IMR-90 (cell line): ENCODE data around the gene AFDN. TPM values are rescaled to one million over a fixed set of nuclear protein-coding genes. Genes with fewer than 3 reads are reported as not detected.

ENCODE experiments used
- ATAC-seq: fragments of 200-7000 bp; cut with Tn5 transposase; 2 replicates; pipeline ENCODE4 v1.9.1; 2020; ENCODE audit warnings: low read depth, mild to moderate bottlenecking, moderate library complexity
- BruUV-seq: library from RNA; stranded (reverse); fragments of 400-500 nt; replicated peaks from 2 replicates; lab custom pipeline; 2021; lab: Mats Ljungman, UMichigan
- CTCF ChIA-PET: fragments of 300-600 bp; formaldehyde crosslinking; extraction: SDS; loops from one replicate; lab custom pipeline; 2021; ENCODE audit warnings: antibody characterized with exemption; lab: Yijun Ruan, JAX
- POLR2A ChIA-PET: fragments of 300-600 bp; sonication (Branson Sonifier 250); formaldehyde crosslinking; loops from one replicate; lab custom pipeline; 2022; ENCODE audit warnings: antibody characterized with exemption; ENCODE audit not compliant: unreplicated experiment; lab: Charles Lee
- DNase-seq: peaks from one replicate; pipeline ENCODE4 v3.0.0; 2013
- H2AFZ ChIP-seq: replicated peaks from 2 replicates; pipeline ENCODE3; 2013; ENCODE audit warnings: low read length, mild to moderate bottlenecking; ENCODE audit not compliant: poor library complexity
- H2AK5ac ChIP-seq: 2 replicates; pipeline ENCODE4 v1.6.1; 2013; ENCODE audit warnings: low read depth, low read length, inconsistent platforms
- H2AK9ac ChIP-seq: replicated peaks from 2 replicates; pipeline ENCODE3; 2013; ENCODE audit warnings: mild to moderate bottlenecking, low read depth, low read length, moderate library complexity; ENCODE audit not compliant: poor library complexity
- H2BK120ac ChIP-seq: 2 replicates; pipeline ENCODE4 v1.6.1; 2013; ENCODE audit warnings: low read depth, low read length, inconsistent platforms
- H2BK15ac ChIP-seq: 3 replicates; pipeline ENCODE4 v1.6.1; 2013; ENCODE audit warnings: low read depth, low read length, inconsistent platforms
- H2BK20ac ChIP-seq: 2 replicates; pipeline ENCODE4 v1.6.1; 2013; ENCODE audit warnings: low read depth, mild to moderate bottlenecking, inconsistent platforms, low read length, moderate library complexity
- H2BK5ac ChIP-seq: 2 replicates; pipeline ENCODE4 v1.6.1; 2013; ENCODE audit warnings: mild to moderate bottlenecking, low read depth, low read length, inconsistent platforms; ENCODE audit not compliant: poor library complexity, severe bottlenecking
- H3K14ac ChIP-seq: replicated peaks from 2 replicates; pipeline ENCODE4 v1.6.1; 2013; ENCODE audit warnings: low read depth, low read length, inconsistent platforms
- H3K18ac ChIP-seq: 2 replicates; pipeline ENCODE4 v1.6.1; 2013; ENCODE audit warnings: low read depth, low read length, control low read depth
- H3K23ac ChIP-seq: 2 replicates; pipeline ENCODE4 v1.6.1; 2013; ENCODE audit warnings: low read depth, low read length, inconsistent platforms
- H3K27ac ChIP-seq: 2 replicates; pipeline ENCODE4 v1.5.1; 2013; ENCODE audit warnings: mild to moderate bottlenecking, control low read depth, low read length; ENCODE audit not compliant: insufficient read depth
- H3K27me3 ChIP-seq: 2 replicates; pipeline ENCODE4 v1.6.1; 2013; ENCODE audit warnings: low read length; ENCODE audit not compliant: control insufficient read depth, insufficient read depth
- H3K36me3 ChIP-seq: 2 replicates; pipeline ENCODE4 v1.6.1; 2013; ENCODE audit warnings: low read length, mixed read lengths; ENCODE audit not compliant: control insufficient read depth, insufficient read depth
- H3K4ac ChIP-seq: 2 replicates; pipeline ENCODE4 v1.6.1; 2013; ENCODE audit warnings: low read depth, low read length, inconsistent platforms
- H3K4me1 ChIP-seq: 2 replicates; pipeline ENCODE4 v1.6.1; 2013; ENCODE audit warnings: low read length, mixed read lengths; ENCODE audit not compliant: control insufficient read depth, insufficient read depth
- H3K4me2 ChIP-seq: 2 replicates; pipeline ENCODE4 v1.6.1; 2013; ENCODE audit warnings: low read depth, mild to moderate bottlenecking, control low read depth, low read length, moderate library complexity
- H3K4me3 ChIP-seq: 2 replicates; pipeline ENCODE4 v1.5.1; 2013; ENCODE audit warnings: low read depth, mild to moderate bottlenecking, control low read depth, low read length, moderate library complexity; ENCODE audit not compliant: insufficient read depth
- H3K56ac ChIP-seq: 2 replicates; pipeline ENCODE4 v1.6.1; 2013; ENCODE audit warnings: low read length, inconsistent platforms; ENCODE audit not compliant: insufficient read depth; ENCODE audit errors: extremely low read depth
- H3K79me1 ChIP-seq, 2 experiments: 2 replicates each; pipeline ENCODE4 v1.6.1; 2013; ENCODE audit warnings: low read length in 2 of 2, inconsistent platforms in 1 of 2, low read depth in 1 of 2
- H3K9ac ChIP-seq: 2 replicates; pipeline ENCODE4 v1.6.1; 2013; ENCODE audit warnings: low read depth, low read length, control low read depth
- H3K9me1 ChIP-seq: 2 replicates; pipeline ENCODE4 v1.6.1; 2013; ENCODE audit warnings: low read length, inconsistent platforms; ENCODE audit not compliant: insufficient read depth
- H3K9me3 ChIP-seq: 2 replicates; pipeline ENCODE4 v1.6.1; 2013; ENCODE audit warnings: low read length; ENCODE audit not compliant: control insufficient read depth, insufficient read depth
- H4K20me1 ChIP-seq: 2 replicates; pipeline ENCODE4 v1.6.1; 2013; ENCODE audit warnings: low read length, inconsistent platforms; ENCODE audit not compliant: insufficient read depth
- H4K5ac ChIP-seq: 2 replicates; pipeline ENCODE4 v1.6.1; 2013; ENCODE audit warnings: mild to moderate bottlenecking, low read depth, low read length, control low read depth
- H4K8ac ChIP-seq, 2 experiments: 2 replicates each; pipeline ENCODE4 v1.6.1; 2013; ENCODE audit warnings: low read depth in 2 of 2, low read length in 2 of 2, control low read depth in 1 of 2, inconsistent platforms in 1 of 2
- H4K91ac ChIP-seq: 2 replicates; pipeline ENCODE4 v1.6.1; 2013; ENCODE audit warnings: low read depth, low read length, inconsistent platforms; ENCODE audit not compliant: insufficient read depth
- ELK1 ChIP-seq: fragments of 150-350 bp; IDR thresholded peaks from 2 replicates; pipeline ENCODE4 v1.6.1; 2016; ENCODE audit warnings: low read depth, mild to moderate bottlenecking, low read length, moderate library complexity, borderline replicate concordance
- MAFK ChIP-seq: IDR thresholded peaks from 2 replicates; pipeline ENCODE4 v1.6.1; 2012; ENCODE audit warnings: low read depth, low read length, improper control_type of control experiment
- POLR2A ChIP-seq: IDR thresholded peaks from 2 replicates; pipeline ENCODE4 v1.6.1; 2012; ENCODE audit warnings: mild to moderate bottlenecking, low read depth, low read length
- RCOR1 ChIP-seq: IDR thresholded peaks from 2 replicates; pipeline ENCODE4 v1.6.1; 2012; ENCODE audit warnings: mild to moderate bottlenecking, low read length, improper control_type of control experiment; ENCODE audit not compliant: insufficient replicate concordance
- WGBS, 2 experiments: methylation state at CpG; one replicate each; pipeline versions ENCODE4 v1.1.5 to v1.1.7; 2013; ENCODE audit warnings: missing lambda C conversion rate in 2 of 2; ENCODE audit not compliant: insufficient read length in 1 of 2; ENCODE audit errors: extremely low coverage in 2 of 2; 5-methylcytosine and 5-hydroxymethylcytosine counted together
- dilution Hi-C: fragments of 300-500 bp; cut with HindIII; formaldehyde crosslinking; loops from one replicate; pipeline ENCODE4 v1.14.3; 2018; ENCODE audit warnings: low sequenced_read_pairs; ENCODE audit not compliant: unreplicated experiment
- in situ Hi-C: fragments of 300-500 bp; cut with MboI; formaldehyde crosslinking; loops from 3 replicates; pipeline ENCODE4 v1.14.3; 2019; ENCODE audit warnings: low sequenced_read_pairs, inconsistent platforms, mixed read lengths
- intact Hi-C: fragments of 100-400 bp; cut with micrococcal nuclease; formaldehyde crosslinking; loops from 2 replicates; pipeline ENCODE4 v1.10.0; 2022
- polyA plus RNA-seq, 3 experiments: library from polyadenylated mRNA; depleted of rRNA; stranded (reverse); fragments of >200 nt; gene quantifications; 2 replicates each; pipeline ENCODE4 v1.2.3, GENCODE V29; 2012; ENCODE audit warnings: low replicate concordance in 1 of 3
- total RNA-seq: library from RNA; depleted of rRNA; stranded (reverse); fragments of >200 nt; gene quantifications from 2 replicates; pipeline ENCODE4 v1.2.3, GENCODE V29; 2012

The AFDN gene
- total and polyA plus RNA-seq, 2 of the 4 experiments (the other 2 are of a cell fraction) = 11.6 to 20.8 TPM

GRCh38 chr6:167794161-167795157, 32.3 kb upstream of the AFDN start:
- H3K9me1 ChIP-seq = no peaks in the 10 kb centered on the region
- H4K20me1 ChIP-seq = no peaks in the 10 kb centered on the region; the same call in 1 of the 2 replicates
- no TSS peak for BruUV-seq
- H4K91ac ChIP-seq = no peak overlapping the region
- no peak overlapping the region for H3K27ac ChIP-seq
- H2BK15ac ChIP-seq = no peak overlapping the region
- no peak overlapping the region for H3K4me3 ChIP-seq
- no peak overlapping the region for H2BK20ac ChIP-seq
- no peak overlapping the region for H2BK5ac ChIP-seq
- no peak overlapping the region for H3K14ac ChIP-seq
- H3K36me3 ChIP-seq = no peaks in the 10 kb centered on the region
- in situ Hi-C loops (no loop called here), intact Hi-C loops (no loop called here), dilution Hi-C loops (no loop called here)
- H3K4ac ChIP-seq = no peak overlapping the region
- no peak overlapping the region for H2AK9ac ChIP-seq
- no peaks in the 10 kb centered on the region for H3K4me1 ChIP-seq
- no peaks in the 10 kb centered on the region for H3K9me3 ChIP-seq
- H3K79me1 ChIP-seq = no peaks in the 10 kb centered on the region
- H4K8ac ChIP-seq = no peak overlapping the region
- WGBS, 2 experiments = 20% methylated on average over 1 of the region's 18 CpGs; no CpG with 5 or more reads in 1 of the 2 experiments
- no peak overlapping the region for H3K4me2 ChIP-seq
- TF ChIP-seq MAFK (no peak), RCOR1 (no peak), POLR2A (no peak), ELK1 (no peak)
- H3K18ac ChIP-seq = no peak overlapping the region
- ChIA-PET CTCF (no interaction called here), POLR2A (no interaction called here)
- DNase-seq = no peak
- no peak overlapping the region for H4K5ac ChIP-seq
- no peak for ATAC-seq
- H2BK120ac ChIP-seq = no peak overlapping the region
- H2AK5ac ChIP-seq = no peak overlapping the region
- H3K23ac ChIP-seq = no peak overlapping the region
- peaks cover 7% of the 10 kb centered on the region for H3K27me3 ChIP-seq
- no peak overlapping the region for H3K9ac ChIP-seq
- no peak overlapping the region for H3K56ac ChIP-seq
- no peak overlapping the region for H2AFZ ChIP-seq
